Thyroid gland (tissue), 4 donors: ENCODE measurements around the gene MEMO1. TPM values are rescaled to one million over a fixed set of nuclear protein-coding genes. Genes with fewer than 3 reads are reported as not detected.

Experiments used
- DNase-seq, 2 donors: peaks; one replicate each; pipeline ENCODE4 v3.0.0-alpha.2; 2019
- H3K27ac ChIP-seq, 3 donors: fragments of 200-600 bp; sonication (generic); 1 replicate in 2 of 3; 2 replicates in 1 of 3; pipeline ENCODE4 v1.5.1; 2016 to 2019; ENCODE audit warnings: mild to moderate bottlenecking in 1 of 3, moderate library complexity in 1 of 3
- H3K27me3 ChIP-seq: fragments of 200-600 bp; sonication (generic); one replicate; pipeline ENCODE4 v1.5.1; 2019
- H3K36me3 ChIP-seq, 2 donors: fragments of 200-600 bp; sonication (generic); one replicate each; pipeline ENCODE4 v1.5.1; 2016 to 2019
- H3K4me1 ChIP-seq, 2 donors: fragments of 200-600 bp; sonication (generic); one replicate each; pipeline ENCODE4 v1.5.1; 2017 to 2019
- H3K4me3 ChIP-seq, 3 donors: fragments of 200-600 bp; sonication (generic); replicated peaks in 1 of 3; 1 replicate in 2 of 3; 2 replicates in 1 of 3; pipeline ENCODE4 v1.5.1; 2016; ENCODE audit warnings: mild to moderate bottlenecking in 1 of 3
- H3K9me3 ChIP-seq: fragments of 200-600 bp; sonication (generic); one replicate; pipeline ENCODE4 v1.5.1; 2017
- POLR2A ChIP-seq, 2 donors: fragments of 450-650 bp; IDR thresholded peaks; one replicate each; pipeline ENCODE4 v1.6.1; 2017; ENCODE audit warnings: antibody characterized with exemption in 2 of 2, mild to moderate bottlenecking in 2 of 2, moderate library complexity in 1 of 2
- WGBS, 2 donors: methylation state at CpG; one replicate each; pipeline ENCODE4 v1.1.5; 2017; 5-methylcytosine and 5-hydroxymethylcytosine counted together
- intact Hi-C: fragments of 100-400 bp; cut with DNase I; formaldehyde crosslinking; loops from one replicate; pipeline ENCODE4 v1.15.1; 2023
- total RNA-seq, 4 donors: library from RNA; depleted of rRNA; stranded (reverse); fragments of >200 nt; gene quantifications; one replicate each; pipeline ENCODE4 v1.2.3, GENCODE V29; 2016
- TF ChIP-seq, protein P1 (sequence below), 6 experiments: fragments of 200-600 bp in 3 of 6; fragments of 450-650 bp in 3 of 6; sonication (generic) in 3 of 6; IDR thresholded peaks; one replicate each; pipeline ENCODE4 v1.5.1; 2016 to 2019; ENCODE audit warnings: antibody characterized with exemption in 6 of 6, mild to moderate bottlenecking in 2 of 6, inconsistent platforms in 1 of 6, moderate library complexity in 1 of 6

The MEMO1 gene
- total RNA-seq, 4 donors from 2014 or later: 16.3 to 28.7 (median 27.4) TPM

- WGBS, 2 donors: 97% methylated on average over 2 of the region's 2 CpGs
- Histone ChIP-seq H3K36me3 (no peaks in the 10 kb centered on the region), H3K4me1 (peaks cover 0 to 7% of the 10 kb centered on the region in 2 donors), H3K27ac (no peak overlapping the region), H3K9me3 (no peaks in the 10 kb centered on the region), H3K27me3 (no peaks in the 10 kb centered on the region), H3K4me3 (no peak overlapping the region)
- intact Hi-C loops: no loop called here
- DNase-seq: no peak
- TF ChIP-seq POLR2A (IDR thresholded peaks at IDR 0.05): no peak
- TF ChIP-seq, protein P1, sequence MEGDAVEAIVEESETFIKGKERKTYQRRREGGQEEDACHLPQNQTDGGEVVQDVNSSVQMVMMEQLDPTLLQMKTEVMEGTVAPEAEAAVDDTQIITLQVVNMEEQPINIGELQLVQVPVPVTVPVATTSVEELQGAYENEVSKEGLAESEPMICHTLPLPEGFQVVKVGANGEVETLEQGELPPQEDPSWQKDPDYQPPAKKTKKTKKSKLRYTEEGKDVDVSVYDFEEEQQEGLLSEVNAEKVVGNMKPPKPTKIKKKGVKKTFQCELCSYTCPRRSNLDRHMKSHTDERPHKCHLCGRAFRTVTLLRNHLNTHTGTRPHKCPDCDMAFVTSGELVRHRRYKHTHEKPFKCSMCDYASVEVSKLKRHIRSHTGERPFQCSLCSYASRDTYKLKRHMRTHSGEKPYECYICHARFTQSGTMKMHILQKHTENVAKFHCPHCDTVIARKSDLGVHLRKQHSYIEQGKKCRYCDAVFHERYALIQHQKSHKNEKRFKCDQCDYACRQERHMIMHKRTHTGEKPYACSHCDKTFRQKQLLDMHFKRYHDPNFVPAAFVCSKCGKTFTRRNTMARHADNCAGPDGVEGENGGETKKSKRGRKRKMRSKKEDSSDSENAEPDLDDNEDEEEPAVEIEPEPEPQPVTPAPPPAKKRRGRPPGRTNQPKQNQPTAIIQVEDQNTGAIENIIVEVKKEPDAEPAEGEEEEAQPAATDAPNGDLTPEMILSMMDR (IDR thresholded peaks at IDR 0.05): no peak
Measured at GRCh38 chr2:31987454-31988220, 23.2 kb downstream of the MEMO1 start.

DNA sequence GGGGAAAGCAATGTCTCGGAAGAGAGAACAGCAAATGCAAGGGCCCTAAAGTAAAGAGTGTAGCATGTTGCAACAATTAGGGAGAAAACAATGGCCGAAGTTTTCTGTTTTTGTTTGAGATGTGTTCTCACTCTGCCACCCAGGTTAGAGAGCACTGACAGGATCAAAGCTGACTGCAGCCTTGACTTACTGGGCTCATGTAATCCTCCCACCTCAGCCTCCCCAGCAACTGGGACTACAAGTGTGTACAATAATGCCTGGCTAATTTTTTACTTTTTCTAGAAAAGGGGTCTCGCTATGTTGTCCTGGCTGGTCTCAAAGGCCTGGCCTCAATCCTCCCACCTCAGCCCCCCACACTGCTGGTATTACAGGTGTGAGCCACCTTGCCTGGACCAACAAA lies 23.9 kb downstream of the MEMO1 start:
- WGBS, 2 donors: 69 to 75% methylated on average over 3 of the region's 3 CpGs
- Histone ChIP-seq H3K36me3 (no peaks in the 10 kb centered on the region), H3K27me3 (no peaks in the 10 kb centered on the region), H3K4me1 (peaks cover 0 to 7% of the 10 kb centered on the region in 2 donors), H3K9me3 (no peaks in the 10 kb centered on the region), H3K4me3 (no peak overlapping the region), H3K27ac (no peak overlapping the region)
- no peak for TF ChIP-seq POLR2A (IDR thresholded peaks at IDR 0.05)
- TF ChIP-seq, protein P1 (IDR thresholded peaks at IDR 0.05): no peak
- DNase-seq: no peak
- intact Hi-C loops: no loop called here

DNA sequence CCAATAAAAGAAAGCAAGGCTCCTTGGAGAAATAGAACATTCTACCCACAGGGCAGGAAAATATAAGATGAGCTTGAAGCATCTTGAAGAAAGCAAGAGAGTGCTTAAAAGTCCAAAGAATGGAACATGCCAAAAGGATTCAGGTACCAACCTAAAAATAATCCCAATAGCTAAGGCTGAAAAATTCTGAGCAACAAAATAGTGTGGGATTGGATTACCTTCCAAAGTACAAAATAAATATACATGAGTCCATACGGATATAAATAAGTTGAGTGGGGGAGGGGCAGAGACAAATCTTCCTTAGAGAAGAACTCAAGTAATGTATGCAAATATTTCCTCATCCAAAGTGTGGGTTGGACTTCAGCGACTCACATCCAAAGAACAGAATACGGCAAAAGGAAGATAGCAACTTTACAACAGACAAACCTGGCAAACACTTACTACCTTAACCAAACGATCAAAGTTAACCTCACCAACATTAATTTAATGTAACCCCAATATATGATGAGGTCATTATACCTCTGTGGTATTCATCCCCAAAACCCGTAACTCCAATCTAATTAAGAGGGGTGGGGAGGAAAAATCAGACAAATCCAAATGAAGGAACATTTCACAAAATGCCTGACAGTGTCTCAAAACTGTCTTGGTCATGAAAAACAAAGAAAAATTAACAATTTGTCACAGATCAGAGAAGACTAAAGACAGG lies 26.9 kb downstream of the MEMO1 start:
- H3K4me3 ChIP-seq: no peak overlapping the region
- intact Hi-C loops: no loop called here
- WGBS, 2 donors: 93 to 96% methylated on average over 5 of the region's 5 CpGs

DNA sequence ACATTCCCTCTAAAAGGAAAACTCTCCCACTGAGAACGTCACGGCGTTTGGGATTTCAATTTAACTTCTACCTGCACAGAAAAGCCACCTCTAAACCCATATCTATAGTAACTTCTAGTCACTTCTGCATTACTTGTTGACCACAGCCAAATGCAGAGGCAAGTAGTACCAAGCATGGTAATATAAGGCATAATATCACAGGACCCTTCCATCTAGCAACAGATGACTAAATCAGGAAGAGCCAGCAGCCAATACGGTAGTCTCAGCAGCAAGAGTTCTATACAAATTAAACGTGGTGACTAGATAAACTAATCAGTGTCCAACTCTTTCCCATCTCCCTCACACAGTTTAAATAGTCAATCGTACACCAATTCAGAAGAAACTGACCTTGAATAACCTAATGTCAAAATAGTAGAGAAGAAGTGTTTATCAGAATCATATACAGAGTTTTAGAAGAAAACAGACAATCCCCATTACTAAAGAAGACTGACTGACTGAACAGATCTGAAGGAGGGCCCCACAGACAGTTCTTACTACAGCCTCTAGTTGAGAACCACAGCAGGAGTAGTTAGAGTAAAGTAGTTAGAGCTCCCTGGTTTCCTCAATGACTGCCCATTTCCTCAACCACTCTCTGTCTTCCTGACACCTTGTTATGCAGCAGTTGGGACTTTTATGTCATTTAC lies 30.0 kb downstream of the MEMO1 start:
- no peak for DNase-seq
- Histone ChIP-seq H3K4me1 (peaks cover 0 to 9% of the 10 kb centered on the region in 2 donors), H3K4me3 (no peak overlapping the region), H3K27ac (no peak overlapping the region), H3K36me3 (no peaks in the 10 kb centered on the region), H3K9me3 (no peaks in the 10 kb centered on the region), H3K27me3 (no peaks in the 10 kb centered on the region)
- intact Hi-C loops: no loop called here
- TF ChIP-seq POLR2A (IDR thresholded peaks at IDR 0.05): no peak
- TF ChIP-seq, protein P1 (IDR thresholded peaks at IDR 0.05): no peak
- WGBS, 2 donors: 67 to 71% methylated on average over 6 of the region's 6 CpGs

More for the DNA sequence above, 26.9 kb downstream of the MEMO1 start:
- no peaks in the 10 kb centered on the region for H3K36me3 ChIP-seq
- no peaks in the 10 kb centered on the region for H3K9me3 ChIP-seq
- H3K4me1 ChIP-seq: peaks cover 0 to 16% of the 10 kb centered on the region in 2 donors
- no peak for DNase-seq
- H3K27me3 ChIP-seq: no peaks in the 10 kb centered on the region
- H3K27ac ChIP-seq: no peak overlapping the region
- no peak for TF ChIP-seq POLR2A (IDR thresholded peaks at IDR 0.05)
- TF ChIP-seq, protein P1 (IDR thresholded peaks at IDR 0.05): no peak
